Forelimb muscle (tissue), 1 donor: Measurements from ENCODE around the gene PDE6C. TPM values are rescaled to one million over a fixed set of nuclear protein-coding genes. Genes with fewer than 3 reads are reported as not detected.
"Not testable (repeated sequence)": the region's sequence is repeated elsewhere in the genome, so short reads cannot be mapped to it uniquely, and the experiment has no call there.

Experiments used
- DNase-seq: peaks from one replicate; pipeline ENCODE4 v3.0.0-alpha.2; 2013; ENCODE audit warnings: low read depth
- polyA plus RNA-seq: library from polyadenylated mRNA; unstranded; fragments of 120-200 nt; gene quantifications from one replicate; pipeline ENCODE4 v1.2.1, GENCODE V29; 2013; ENCODE audit not compliant: insufficient read length

The PDE6C gene
- polyA plus RNA-seq, 1 donor = 0.58 TPM

DNA sequence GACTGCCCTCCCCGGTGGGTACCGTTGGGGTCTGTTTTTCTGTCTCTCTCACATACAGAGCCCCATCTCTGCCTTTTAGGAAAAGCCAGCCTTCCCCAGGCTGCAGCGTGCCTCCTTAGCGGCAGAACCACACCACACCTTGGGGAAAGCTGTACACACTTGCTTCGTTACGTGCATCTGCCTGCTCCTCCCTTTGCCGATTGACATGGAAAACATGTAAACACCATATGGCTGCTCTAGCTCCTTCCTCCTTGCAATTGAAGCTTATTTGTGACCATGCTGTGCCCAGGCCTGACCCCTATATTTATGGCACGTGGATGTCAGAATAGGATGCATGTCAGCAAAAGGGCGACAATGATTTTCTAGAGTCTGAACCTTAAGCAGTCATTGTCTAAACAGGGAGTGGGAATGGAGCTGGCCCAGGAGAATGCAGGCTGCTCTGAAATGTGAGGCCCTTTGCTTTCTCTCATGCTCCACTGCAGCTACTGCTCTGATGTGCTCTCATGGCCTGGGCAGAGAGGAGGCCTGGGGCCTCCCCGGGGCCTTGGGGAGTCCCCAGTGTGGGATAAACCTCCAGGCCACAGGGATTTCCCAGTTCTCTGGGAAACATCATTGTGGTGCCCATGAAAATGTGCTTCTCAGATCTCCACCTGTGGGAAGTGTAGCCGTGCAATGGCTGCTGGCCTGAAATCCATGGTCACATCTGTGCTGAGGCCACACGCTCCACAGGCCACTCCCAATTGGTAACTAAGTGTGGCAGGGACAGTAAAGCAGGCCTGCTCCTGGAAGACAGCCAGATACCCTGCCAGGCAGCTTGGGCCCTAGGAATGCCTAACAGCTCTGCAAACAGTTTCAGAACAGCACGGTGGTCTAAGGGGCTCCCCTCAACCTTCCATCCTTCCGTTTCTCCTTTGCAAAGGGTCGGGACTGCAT is 18.6 kb downstream of the PDE6C start:
- DNase-seq = no peak

DNA sequence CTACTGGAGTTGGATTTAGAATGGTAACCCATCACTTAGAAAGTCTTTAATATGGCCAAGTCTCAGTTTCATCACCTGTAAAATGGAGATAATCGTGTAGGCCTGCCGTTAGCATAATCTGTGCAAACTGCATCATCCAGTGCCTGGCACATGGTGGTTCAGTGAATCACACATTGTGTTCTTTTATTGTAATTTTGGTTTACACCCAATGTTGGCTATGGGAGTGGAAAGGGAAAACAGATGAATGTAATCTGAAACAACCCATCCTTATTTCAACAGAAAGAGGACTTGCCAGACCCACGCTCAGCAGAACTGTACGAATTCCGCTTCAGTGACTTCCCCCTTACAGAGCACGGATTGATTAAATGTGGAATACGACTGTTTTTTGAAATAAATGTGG is 27.5 kb downstream of the PDE6C start:
- no peak for DNase-seq

DNA sequence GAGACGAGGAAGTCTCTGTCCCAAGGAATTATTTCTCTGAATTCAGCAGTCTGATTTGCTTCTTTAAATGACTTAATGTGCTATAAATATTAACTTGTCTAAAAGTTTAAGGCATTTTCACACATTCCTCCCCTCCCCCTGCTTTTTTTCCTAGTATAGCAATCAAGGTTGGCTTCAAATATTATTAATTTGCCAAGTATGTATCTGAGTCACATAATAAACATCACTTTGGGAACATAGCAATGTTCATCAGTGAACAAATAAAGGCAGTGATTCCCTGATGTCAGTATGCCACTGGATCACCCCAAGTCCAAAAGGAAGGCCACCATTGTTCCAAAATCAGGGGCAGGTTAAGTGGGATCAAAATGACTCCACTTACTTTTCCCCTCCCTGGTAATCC is 40.5 kb downstream of the PDE6C start:
- DNase-seq = no peak

DNA sequence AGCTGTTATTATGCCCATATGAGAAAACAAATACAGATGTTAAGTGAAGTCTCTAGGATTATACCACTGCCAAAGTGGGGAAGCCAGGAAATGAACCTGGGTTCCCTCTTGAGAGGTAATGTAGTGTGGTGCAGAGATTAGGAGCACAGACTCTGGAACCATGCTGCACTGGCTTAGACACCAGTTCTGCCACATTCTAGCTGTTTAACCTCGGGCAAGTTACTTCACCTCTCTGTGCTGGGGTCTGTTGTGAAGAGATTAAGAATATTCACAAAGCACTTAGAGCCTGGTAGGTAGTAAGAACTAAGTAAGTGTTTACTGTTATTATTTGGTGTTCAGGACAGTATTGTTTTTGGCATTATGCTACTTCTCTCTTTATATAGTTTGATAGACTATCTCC is 41.9 kb downstream of the PDE6C start:
- DNase-seq = no peak

DNA sequence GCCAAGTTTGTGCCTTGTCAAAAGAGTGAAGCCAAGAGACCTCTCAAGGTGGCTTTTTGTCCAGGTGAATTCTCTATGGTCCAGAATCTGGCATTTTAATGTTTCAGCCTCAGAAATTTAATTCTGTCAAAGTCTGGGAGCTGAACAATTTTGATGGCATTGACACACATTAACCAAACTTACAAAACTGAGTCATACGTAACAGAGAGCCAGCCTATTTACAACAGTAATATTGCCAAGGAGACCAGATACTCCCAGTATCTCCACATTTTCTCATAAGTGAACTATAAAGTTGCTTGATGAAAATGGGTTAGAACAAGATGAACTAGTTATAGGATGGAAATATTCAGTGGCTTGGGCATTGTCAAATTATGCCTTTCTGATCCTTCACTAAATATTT is 43.8 kb downstream of the PDE6C start:
- no peak for DNase-seq

DNA sequence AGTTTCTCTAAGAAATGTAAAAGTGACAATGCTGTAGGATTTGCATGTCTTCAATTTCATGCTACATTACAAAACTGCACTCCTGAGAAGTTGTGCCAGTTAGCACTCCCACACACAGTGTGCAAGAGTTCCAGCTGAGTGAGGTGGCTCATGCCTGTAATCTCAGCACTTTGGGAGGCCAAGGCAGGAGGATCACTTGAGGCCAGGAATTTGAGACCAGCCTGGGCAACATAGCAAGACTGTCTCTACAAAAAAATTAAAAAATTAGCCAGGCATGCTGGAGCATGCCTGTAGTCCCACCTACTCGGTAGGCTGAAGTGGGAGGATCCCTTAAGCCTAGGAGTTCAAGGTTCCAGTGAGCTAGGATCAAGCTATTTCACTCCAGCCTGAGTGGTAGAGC is 45.4 kb downstream of the PDE6C start:
- no peak for DNase-seq

DNA sequence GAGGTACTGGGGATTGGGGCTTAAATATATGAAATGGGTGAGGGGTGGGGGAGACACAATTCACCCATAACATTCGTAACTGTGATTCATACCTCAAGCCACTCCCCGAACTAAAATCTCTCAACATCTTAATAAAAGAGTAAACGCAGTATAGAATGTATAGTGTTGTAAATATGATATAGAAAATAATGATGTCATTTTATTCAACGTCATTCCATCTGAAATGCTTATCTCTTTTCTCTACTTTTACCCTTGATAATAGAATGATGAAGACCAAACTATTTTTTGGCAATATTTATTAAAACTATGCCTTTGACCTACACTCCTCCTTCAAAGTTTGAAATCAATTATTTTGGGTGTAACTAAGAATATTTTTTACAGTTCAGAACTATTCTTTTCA is 53.7 kb downstream of the PDE6C start:
- no peak for DNase-seq

DNA sequence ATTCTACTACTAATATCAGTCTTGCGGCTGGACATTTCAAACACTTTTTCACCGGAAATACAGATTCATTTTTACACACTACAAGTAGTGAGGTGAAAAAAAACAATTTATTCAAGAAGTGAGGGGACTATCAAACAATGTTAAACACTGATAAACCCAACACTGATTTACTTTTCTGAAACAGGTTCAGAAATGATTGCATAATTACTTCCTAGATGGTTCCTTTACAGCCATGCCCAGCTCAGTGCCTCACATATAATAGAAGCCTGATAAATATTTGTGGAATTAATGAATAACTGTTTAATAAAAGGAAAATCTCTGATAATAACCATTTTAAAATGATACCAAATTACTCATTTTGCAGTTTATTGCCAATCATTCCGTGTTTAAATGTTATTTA is 55.5 kb downstream of the PDE6C start:
- DNase-seq = no peak

DNA sequence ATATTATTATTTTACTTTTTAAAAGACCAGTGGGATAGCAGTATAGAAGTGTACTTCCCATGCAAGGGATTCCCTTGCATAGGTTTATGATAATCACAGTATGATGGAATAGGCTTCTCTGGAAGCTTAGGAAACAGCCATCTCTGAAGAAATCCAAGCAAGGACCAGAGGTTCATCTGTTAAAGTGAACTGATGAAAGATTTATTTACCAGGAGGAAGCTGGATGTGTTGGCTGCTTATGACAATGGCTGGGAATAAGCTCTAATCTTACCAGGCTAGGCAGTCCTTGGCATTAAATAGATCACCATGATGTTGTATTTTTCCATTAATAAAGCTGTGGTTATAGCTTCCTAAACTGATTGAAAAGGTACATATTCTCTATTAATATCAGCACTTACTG is 58.0 kb downstream of the PDE6C start:
- DNase-seq = no peak

DNA sequence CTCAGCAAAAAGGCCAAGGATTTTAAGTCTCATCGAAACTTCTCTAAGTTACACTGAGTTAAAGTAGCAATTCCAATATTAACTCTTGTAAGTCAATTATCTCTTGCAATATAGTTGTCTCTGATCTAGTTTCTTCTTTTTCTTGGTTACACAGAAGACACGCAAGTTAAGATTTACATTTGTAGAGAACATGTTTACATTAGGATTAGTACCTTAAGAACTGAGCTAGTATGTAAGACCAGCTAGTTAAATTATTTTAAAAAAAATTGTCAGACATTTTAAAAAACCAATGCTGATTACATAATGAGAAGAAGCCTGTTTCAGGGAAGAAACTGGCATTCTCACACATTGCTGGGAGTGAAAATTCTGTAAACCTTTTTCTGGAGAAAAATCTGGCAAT is 58.7 kb downstream of the PDE6C start:
- no peak for DNase-seq

DNA sequence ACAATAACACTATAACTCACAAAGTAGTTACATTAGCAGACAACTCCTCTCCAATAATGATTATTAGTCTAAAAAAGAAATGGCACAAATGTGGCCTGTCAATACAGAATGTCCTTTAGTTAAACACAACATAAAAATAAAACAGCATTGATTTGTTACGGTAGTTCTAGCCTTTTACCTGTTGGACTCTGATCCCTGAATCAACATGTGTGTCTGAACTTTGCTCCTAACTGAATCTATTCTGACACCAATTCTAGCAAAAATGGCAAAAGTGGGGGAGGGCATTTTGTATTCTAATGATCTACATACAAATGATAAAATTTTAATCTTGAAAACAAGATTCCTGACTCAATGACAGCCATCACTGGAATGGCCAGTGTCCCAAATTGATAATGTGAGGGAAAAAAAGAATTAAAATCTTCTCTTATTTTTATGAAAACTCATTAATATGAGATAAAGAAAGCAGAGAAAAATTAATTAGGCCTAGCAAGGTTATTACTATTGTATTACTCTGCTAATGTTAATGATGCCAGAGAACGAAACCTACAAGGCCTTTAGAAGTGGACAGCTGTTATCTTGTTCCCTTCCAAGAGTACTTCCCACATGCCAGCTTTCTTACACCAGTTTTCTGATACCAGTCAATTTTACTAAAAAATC is 59.8 kb downstream of the PDE6C start:
- DNase-seq = no peak

DNA sequence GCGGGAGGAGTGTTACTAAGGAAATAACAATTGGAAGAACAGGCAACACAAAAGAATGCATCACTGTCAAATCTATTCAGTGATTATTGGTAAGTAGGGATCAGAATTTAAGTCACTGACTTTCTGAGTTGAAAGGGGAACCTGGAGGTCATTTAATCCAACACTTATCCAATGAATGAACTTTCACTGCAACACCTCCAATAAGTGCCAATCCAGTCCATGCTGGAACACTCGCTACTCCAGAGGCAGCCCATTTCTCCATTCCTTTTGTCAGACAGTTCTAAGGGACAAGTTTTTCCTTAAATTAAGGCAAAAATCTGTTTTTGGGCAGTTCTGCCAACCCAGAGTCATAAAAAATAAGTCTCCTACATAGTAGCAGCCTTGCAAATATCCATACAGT is 60.6 kb downstream of the PDE6C start:
- DNase-seq = no peak

DNA sequence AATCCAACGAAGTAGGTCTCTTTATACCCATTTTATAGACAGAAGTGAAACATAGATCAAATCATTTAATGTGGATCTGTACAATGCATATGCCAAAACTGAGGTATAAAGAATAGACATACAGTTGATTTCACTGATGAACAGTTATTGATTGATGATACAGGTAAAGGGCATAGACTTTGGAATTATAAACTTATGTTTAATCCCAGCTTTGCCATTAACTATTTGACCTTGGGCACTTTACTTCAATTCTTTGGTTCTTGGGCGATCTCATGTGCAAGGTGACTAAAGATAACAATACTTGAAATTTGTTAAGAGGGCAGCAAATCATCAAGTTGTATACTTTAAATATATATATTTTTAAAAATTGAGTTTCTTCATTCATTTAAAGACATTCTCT is 61.5 kb downstream of the PDE6C start:
- DNase-seq = no peak

DNA sequence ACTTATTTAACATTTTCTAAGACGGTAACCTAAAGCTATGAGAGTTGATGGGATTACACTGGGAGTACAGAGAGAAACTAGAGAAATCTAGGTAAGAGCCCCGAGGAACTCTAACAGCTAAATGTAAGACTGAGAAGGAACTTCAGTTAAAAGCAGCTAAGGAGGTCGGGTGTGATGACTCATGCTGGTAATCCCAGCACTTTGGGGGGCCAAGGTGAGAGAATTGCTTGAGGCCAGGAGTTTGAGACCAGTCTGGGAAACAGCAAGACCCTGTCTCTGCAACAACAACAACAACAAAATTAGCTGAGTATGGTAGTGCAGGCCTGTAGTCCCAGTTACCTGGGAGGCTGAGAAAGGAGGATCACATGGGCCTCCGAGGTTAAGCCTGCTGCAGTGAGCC is 66.0 kb downstream of the PDE6C start:
- DNase-seq = no peak

DNA sequence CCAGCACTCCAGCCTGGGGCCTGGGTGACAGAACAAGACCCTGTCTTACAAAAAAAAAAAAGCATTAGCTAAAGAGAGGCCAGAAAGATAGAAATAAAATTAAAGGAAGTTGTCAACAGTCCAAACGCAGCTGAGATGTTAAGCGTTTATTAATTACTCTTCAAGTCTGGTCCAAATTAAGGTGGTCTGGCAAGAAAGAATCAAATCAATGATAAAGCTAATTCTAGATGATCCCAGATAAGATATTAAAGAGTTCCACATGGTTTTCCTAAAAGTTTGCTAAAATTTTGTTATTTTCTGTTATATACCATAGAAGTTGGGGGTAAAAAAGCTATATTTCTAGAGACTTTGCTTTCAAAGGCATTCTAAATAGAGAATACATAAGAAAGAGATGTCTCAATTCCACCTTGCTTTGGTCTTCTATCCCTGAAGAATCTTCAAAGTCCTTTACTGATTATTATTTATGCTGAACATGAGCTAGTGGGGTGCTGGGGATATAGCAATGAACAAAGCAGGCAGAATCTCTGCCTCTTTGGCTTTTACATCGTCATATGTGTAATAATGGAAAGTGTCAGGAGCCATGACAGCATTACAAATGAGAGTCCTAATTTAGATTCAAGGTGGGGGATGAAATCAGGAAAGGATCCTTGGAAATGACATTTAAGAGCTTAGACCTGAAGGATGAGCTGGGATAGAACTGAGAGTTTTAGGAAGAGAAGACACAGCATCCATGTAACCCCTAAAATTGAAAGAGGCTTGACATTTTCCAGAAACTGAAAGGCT is 66.7 kb downstream of the PDE6C start:
- no peak for DNase-seq

DNA sequence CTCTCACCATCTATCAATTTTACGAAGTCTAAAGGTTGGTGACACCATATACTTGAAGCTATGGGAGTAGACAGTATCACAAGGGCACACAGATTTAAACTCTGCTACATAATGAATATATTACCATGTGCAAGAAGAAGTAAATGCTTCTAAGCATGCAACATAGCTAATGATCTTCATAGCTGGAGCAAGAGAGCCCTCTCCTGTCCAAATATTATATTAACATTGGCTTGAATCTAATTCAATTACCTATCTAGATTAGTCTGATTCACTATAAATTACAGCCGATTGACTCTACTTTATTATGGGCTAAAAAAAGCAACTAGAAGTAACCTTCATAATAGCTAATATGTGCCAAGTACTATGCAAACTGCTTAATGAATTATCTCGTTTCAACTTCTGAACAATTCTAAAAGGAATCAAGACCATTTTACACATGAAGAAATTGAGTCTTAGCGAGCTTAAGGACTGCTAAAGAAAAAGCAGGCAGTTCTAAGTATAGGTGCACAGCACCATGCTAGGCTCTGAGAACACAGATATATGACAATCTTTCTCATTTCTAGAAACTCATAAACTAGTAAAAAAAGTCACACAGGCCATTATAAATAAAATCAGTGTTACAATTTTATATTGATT is 68.2 kb downstream of the PDE6C start:
- DNase-seq = peak; percentile 13

DNA sequence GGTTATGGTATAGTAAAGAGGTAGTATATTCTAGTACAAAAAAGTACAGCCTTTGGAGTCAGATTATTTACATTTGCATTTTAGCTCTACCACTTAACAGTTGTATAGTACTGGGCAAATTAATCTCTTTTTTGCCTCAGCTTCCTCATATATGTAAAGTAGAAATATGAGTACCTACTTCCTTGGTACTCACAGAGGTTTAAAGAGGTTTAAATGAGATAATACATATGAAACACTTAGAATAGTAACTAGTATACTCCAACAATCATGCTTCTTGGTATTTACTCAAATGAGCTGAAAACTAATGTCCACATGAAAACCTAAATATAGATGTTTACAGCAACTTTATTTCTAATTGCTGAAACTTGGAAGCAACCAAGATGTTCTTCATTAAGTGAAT is 75.4 kb downstream of the PDE6C start:
- DNase-seq = no peak

DNA sequence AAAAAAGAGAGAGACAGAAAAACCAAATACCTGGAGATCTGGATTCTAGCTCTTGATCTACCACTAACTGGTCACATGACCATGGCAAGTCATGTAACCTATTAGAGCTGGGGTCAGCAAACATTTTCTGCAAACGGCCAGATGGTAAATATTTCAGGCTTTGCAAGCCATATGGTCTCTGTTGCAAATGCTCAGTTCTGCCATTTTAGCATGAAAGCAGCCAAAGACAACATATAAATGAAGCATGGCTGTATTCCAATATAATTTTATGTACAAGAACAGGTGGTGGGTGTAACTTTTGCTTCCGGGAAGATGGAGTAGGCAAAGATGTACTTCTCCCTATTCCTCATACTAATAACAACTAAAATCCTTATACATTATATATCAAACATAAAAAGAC is 83.4 kb downstream of the PDE6C start:
- no peak for DNase-seq

DNA sequence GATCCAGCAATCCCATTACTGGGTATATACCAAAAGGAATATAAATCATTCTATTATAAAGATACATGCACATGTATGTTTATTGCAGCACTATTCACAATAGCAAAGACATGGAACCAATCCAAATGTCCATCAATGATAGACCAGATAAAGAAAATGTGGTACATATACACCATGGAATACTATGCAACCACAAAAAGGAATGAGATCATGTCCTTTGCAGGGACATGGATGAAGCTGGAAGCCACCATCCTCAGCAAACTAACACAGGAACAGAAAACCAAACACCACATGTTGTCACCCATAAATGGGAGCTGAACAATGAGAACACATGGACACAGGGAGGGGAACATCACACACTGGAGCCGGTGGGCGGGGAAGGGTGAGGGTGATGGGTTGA is 84.2 kb downstream of the PDE6C start:
- not testable (repeated sequence) for DNase-seq

DNA sequence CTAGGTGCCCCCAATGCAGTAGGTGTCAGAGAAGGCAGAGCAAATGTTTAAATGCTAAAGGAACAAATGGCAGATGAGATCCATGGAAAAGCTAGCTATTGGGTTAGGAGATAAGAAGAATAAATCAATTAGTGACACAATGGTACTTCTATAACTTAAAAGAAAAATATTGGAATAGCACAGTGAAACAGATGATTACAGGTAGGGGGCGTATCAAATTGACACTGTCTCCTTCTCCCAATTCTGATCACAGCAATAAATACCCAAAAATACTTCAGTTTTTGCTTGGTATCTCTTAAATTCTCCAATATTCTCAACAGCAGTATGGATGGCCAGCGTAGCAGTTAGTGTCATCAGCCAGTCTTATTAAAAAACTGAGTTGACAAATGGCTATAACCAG is 84.9 kb downstream of the PDE6C start:
- DNase-seq = no peak

DNA sequence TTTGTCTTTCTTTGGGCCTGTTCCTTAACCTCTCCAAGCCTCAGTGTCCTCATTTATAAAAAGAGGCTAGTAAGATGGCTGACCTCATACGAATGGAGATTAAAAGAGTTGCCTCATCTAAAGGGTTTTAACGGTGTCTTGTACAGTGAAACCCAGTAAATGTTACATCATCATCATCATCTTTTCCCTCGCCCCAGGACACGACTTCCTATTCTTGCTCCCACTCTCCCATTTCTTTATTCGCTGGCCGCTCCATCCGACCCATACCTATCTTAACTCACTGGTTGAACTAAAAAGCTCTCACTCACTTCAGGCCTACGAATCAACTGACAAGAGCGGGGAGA is 89.5 kb downstream of the PDE6C start:
- DNase-seq = no peak
